GM19438 (cell line): ENCODE results near the gene ZNRF3.
"Not testable (repeated sequence)": the region's sequence is repeated elsewhere in the genome, so short reads cannot be mapped to it uniquely, and the experiment has no call there.

Source experiments
- ATAC-seq: cut with Tn5 transposase; IDR thresholded peaks from one replicate; pipeline ENCODE4 v1.9.1; 2021; ENCODE audit warnings: low read depth; ENCODE audit not compliant: unreplicated experiment

The ZNRF3 gene

GRCh38 chr22:28882878-28883656, at the start of gene ZNRF3:
Gene ZNRF3, plus strand, starts transcription at chr22:28883572. Its CDS starts 195 bp downstream, at chr22:28883767.
- peak; percentile 66 for ATAC-seq

GRCh38 chr22:28835630-28836189, 47.7 kb upstream of the ZNRF3 start:
- ATAC-seq, result no peak

- no peak for ATAC-seq
Observed at GRCh38 chr22:28837640-28838039, 45.7 kb upstream of the ZNRF3 start.

DNA sequence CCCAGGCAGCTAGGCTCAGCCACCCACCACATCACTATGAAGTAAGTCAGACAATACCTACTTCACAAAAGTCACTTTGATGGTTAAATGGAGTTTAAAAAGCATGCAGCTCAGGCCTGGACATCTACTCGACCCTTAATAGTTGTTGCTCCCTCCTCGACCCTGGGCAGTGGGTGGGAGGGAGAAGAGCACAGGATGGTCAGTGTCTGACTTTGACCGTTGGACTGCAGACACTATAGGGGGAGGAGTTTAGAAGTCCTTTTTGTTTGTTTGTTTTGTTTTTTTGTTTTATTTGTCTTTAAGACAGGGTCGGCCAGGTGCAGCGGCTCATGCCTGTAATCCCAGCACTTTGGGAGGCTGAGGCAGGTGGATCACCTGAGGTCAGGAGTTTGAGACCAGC, 44.4 kb upstream of the ZNRF3 start:
- ATAC-seq, result no peak

GRCh38 chr22:28841111-28841510, 42.3 kb upstream of the ZNRF3 start:
- no peak for ATAC-seq

GRCh38 chr22:28843633-28844032, 39.7 kb upstream of the ZNRF3 start:
- ATAC-seq, result no peak

DNA sequence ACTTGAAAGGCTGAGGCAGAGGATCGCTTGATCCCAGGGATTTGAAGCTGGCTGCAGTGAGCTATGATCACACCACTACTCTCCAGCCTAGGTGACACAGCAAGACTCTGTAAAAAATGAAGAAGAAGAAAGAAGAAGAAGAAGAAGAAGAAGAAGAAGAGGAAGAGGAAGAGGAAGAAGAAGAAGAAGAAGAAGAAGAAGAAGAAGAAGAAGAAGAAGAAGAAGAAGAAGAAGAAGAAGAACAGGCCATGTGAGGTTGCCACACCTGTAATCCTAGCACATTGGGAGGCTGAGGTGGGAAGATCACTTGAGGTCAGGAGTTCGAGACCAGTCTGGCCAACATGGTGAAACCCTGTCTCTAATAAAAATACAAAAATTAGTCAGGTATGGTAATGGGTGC, 39.1 kb upstream of the ZNRF3 start:
- ATAC-seq, result not testable (repeated sequence)

DNA sequence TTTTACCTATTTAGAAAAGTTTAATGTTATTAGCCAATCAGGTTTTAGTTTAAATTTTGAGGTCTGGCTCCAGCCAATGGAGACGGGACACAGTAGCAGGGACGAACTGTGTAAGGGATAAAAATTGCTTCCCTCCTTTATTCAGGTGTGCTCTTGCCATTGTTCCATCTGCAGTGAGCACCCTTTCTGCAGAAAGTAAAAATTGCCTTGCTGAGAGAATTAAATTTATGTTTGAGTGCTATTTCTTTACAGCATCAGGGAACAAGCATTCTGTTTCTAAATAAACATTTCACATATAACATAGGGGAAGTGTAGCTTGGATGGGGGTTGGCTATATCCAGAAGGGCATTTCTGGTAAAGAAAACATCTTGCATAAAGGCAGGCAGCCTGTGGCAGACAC, 36.4 kb upstream of the ZNRF3 start:
- no peak for ATAC-seq

DNA sequence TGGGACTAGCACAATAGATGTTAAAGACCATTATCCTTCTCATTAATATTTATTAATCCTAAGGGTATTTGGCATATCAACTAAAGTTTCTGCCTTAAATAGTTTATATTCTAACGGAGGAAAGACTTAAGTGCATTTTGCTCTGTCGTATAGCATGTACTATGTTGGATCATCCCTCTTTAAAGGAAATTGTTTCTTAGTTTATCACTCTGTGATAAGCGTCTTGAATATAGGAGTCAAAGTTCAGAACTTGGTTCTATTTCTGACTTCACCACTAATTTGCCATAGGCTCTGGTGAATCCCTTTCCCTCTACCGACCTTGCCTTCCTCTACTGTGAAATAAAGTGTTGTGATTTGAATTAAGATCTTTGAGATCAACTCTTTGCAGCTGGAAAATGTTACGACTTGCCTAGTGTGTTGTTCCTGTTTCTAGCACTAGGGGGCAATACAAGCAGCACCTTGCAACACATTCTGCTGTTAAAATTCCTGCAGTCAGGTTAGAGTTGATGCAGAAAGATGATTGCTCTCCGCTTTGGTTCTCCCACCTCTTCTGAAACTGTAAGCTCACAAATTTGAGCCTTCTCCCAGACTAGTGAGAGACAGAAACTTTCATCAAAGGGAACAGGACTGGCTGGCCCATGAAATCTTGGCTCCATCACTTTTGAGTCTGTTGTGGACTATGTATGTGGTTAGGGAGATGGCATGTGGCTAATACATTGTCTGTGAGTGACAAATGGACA, 27.8 kb upstream of the ZNRF3 start:
- ATAC-seq, result no peak

DNA sequence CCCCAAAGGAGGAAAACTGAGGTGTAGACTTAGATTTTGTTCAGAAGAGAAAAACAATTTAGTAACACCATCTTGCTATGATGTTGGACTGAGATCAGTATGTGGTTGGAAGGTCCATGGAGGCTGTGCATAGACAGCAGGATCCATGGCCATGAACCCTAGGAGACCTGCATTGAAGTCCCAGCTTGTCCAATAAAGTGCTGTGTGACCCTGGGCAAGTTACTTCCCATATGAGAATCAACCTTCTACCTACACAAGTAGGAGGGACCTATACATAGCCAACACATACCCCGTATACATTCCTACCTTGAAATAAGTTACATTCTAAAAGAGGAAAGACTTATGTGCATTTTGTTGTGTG, 27.3 kb upstream of the ZNRF3 start:
- no peak for ATAC-seq

DNA sequence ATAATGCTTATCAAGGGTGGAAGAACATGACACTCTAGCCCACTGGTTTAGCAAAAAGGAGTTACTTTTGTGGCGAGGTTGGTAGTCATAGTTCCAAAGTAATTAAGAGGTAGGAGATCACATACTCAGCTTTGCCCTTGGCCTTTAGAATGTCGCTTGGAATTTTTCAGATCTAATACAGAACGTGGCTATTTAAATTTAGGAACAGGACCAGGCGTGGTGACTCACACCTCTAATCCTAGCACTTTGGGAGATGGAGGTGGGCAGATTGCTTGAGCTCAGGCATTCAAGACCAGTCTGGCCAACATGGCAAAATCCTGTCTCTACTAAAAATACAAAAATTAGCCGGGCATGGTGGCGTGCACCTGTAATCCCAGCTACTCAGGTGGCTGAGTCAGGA, 26.1 kb upstream of the ZNRF3 start:
- no peak for ATAC-seq

DNA sequence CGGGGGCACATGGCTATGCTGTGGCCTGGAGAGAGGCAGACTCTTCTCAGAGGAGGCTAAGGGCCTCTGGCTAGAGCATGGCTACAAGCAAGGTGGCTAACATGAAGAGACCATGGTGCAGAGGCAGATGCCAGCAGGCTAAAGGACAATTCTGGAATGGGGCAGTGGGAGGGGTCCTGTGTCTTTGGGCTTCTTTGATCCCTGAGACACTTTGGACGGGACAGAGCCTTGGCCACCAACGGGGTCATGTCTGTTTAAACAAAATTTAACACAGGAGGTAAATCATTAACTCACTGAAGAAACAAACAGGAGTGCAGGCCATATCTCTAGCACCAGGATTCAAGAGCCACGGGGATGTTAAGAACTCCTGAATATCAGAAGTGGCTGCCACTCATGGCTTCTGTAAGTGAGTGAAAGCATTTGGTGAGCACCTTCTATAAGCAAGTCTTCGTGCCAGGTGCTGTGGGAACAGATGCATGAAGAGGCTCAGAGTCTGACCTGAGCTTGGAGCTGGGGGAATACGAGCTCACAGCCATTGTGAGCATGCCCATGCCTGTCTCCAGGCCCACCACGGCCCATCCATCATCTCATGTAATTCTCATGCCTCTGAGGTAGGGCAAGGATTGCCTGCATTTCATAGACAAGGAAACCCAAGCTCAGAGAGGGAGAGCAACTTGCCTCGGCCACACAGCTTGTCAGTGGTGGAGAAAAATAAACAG, 18.3 kb upstream of the ZNRF3 start:
- ATAC-seq, result no peak

- no peak for ATAC-seq
Observed at GRCh38 chr22:28867191-28867590, 16.2 kb upstream of the ZNRF3 start.

DNA sequence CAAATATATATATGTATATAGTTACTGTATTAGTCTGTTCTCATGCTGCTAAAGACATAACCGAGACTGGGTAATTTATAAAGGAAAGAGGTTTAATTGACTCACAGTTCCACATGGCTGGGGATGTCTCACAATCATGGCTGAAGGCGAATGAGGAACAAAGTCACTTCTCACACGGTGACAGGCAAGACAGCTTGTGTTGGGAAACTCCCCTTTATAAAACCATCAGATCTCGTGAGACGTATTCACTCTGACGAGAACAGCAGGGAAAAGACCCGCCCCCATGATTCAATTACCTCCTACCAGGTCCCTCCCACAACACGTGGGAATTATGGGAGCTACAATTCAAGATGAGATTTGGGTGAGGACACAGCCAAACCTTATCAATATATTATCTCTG, 15.0 kb upstream of the ZNRF3 start:
- not testable (repeated sequence) for ATAC-seq

DNA sequence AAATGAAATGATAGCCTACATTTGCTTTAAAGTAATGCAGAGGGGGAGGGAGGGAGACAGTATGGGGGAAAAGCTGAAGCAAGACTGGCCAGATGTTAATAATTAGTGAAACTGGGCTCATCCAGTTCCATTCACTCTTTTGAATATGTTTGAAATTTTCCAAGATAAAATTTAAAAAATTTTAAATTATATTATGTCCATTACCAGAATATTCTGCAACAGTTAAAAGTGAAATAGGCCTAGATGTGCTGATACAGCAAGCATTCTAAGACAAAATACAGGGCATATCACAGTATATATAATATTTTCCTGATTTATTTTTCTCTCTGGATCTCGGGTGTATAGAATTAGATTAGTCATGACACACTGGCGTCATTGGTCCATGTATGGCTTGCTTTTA, 13.6 kb upstream of the ZNRF3 start:
- ATAC-seq, result no peak

DNA sequence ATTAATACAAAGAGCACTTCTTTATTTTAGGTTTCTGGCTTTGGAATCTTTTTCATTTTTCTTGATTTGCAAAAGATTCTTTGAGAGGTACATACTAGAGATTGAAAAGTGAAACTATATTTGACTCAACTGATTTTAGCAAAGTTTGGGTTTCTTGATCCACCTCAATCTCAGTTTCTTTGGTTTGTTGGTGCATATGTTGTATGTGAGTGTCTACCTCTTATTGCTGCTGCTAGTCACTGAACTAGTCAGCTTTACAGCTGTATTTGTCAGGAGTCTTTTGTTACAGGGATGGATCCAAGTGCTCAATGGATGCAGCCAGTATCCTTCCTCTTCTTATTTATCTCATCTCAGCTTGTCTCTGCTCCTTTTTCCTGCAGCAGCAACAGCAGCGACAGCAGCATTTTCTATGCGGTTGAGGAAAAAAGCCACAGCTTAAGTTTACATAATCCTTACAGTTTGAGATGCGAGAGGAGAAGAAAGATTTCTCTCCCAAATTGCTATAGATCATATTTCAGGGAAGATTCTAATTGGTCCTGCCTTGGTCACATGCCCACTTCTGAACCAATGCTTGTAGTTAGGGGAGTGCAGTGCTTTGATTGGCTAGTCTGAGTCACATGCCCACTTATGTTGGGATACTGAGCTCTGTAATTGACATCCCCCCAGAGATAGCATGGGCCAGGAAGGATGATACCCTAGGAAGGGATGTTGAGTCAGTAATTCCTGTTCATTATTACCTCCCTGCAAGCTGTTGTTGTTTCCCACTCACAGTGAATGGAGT, 10.0 kb upstream of the ZNRF3 start:
- ATAC-seq, result no peak

- ATAC-seq, result no peak
Observed at GRCh38 chr22:28874061-28874460, 9.3 kb upstream of the ZNRF3 start.

DNA sequence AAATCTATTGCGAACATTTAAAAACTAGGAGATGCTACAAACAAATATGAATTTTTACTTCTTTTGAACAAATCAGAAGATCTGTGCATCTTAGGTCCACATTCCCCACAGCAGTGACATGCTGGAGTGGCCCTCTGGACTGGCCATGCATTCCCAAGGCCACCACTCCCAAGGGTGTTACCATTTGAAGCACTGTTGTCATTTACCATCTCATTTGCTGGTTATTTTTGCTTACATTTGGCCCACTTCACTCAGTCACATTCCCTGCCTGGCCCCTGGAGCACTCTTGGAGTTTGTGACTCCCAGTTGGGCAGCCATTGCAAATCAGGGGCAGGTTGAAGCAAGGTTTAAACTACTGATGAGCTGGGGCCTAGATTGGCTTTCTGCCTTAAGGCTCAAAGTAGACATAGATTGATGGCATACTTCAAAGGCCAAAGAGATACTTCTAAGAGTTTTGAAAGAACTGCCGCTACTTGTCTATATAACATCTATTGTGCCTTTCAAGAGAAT, 8.5 kb upstream of the ZNRF3 start:
- ATAC-seq, result no peak

GRCh38 chr22:28882545-28882877, 861 bp upstream of the ZNRF3 start:
- peak; percentile 12 for ATAC-seq

DNA sequence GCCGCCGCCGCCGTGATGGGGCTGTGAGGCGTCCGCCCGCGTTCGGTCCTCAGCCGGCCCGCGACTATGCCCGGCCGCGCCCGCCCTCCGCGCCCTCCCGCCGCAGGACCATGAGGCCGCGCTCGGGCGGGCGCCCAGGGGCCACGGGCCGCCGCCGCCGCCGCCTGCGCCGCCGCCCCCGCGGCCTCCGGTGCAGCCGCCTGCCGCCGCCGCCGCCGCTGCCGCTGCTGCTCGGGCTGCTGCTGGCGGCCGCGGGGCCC, 215 bp downstream of the ZNRF3 start:
- ATAC-seq, result peak; percentile 20
